ENCODE results near the gene GDPD4. TPM values are rescaled to one million over a fixed set of nuclear protein-coding genes. Genes with fewer than 3 reads are reported as not detected.

Gene GDPD4
- total RNA-seq, 2 experiments from 2014 or later, result not detected

DNA sequence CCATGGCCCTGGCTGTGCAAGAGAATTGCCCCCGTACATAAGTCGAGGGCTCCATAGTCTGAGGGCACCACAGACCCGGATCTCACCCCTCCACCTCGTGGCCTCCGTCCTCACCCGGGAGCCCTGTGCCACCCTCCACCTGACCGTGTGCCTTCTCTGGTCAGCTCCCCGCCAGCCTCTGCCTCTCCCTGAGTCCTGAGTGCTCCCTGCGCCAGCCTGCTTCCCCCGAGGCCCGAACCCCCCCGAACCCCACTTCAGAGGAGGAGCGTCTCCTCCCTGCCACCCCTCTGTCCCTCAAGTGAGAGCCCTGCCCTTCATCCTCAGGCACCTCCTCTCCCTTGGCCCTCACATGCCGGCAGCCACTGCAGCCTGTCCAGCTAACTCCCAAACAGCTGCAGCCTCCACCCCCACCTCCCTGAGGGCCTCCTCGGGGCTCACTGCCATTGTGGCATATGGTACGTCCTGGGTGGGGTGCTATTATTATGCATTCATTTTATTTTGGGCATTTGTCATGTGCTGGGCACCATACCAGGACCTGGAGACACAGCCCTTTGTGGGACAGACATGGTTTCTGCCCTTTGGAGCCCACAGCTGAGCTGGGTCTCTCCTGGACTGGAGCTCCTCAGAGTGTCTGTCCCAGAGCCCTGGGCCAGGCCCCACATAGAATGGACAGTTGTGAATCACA, 106.3 kb downstream of the GDPD4 start:
- no peaks in the 10 kb centered on the region for H3K36me3 Mint-ChIP-seq (ENCODE audit: low read depth)
- DNase-seq, result no peak
- no peak overlapping the region for H3K4me3 Mint-ChIP-seq
- no peaks in the 10 kb centered on the region for H3K27me3 Mint-ChIP-seq
- H3K9me3 Mint-ChIP-seq, result no peaks in the 10 kb centered on the region
- POLR2A ChIA-PET, result no interaction called here
- no peaks in the 10 kb centered on the region for H3K4me1 Mint-ChIP-seq
- no peak overlapping the region for H3K27ac Mint-ChIP-seq
- CTCF ChIA-PET, result interaction anchor here (1.6 to 1.8 kb wide), 2 partner anchors 67 to 68 kb away, joined by 3 to 5 read pairs; partner anchors contain the start of gene MYO7A

DNA sequence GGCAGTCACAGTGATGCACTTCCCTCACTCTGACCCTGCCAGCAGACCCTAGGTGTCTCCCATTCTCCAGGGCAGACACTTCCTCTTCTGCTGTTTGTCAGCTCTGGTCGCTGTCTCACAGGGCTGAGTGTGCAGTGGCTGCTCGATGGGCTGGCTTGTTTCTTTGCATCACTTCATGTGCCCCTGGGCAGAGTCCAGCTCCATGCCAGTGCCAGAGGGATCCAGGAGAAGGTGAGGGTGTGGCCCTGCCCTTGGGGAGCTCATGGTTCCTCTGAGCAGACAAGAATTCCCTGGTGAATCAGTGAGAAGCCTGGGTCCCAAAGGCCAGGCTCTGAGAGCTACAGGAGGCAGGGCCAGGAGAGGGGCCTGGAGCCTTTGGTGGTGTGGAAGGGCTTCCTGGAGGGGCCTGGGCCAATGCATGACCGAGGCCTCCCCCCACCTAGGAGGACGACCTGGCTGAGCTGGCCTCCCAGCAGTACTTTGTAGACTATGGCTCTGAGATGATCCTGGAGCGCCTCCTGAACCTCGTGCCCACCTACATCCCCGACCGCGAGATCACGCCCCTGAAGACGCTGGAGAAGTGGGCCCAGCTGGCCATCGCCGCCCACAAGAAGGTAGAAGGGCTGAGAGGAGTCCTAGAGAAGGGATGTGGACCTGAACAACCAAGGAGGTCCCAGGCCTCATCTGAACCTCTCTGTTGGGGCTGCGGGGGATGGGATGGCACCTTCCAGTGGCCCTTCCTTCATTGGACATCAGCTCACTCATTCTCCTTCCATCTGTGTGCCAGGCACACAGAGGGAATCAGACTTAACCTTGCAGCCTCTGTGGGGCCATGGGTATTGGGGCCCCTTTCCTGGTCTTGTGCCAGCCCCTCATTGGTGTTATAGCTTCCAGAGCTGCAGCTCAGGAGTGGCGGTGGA, 107.3 kb downstream of the GDPD4 start:
- Mint-ChIP-seq H3K27ac (no peak overlapping the region), H3K9me3 (no peaks in the 10 kb centered on the region), H3K27me3 (no peaks in the 10 kb centered on the region), H3K4me3 (no peak overlapping the region), H3K36me3 (ENCODE audit: low read depth) (no peaks in the 10 kb centered on the region), H3K4me1 (no peaks in the 10 kb centered on the region)
- POLR2A ChIA-PET, result no interaction called here
- CTCF ChIA-PET, result interaction anchor here (0.6 to 1.8 kb wide), 3 partner anchors 66 to 268 kb away, joined by 3 to 5 read pairs (median 4); partner anchors contain the start of gene MYO7A
- DNase-seq, result no peak

GRCh38 chr11:77193167-77193566, 108.3 kb downstream of the GDPD4 start:
- POLR2A ChIA-PET, result no interaction called here
- no peak for DNase-seq
- Mint-ChIP-seq H3K27ac (no peak overlapping the region), H3K4me1 (no peaks in the 10 kb centered on the region), H3K36me3 (ENCODE audit: low read depth) (no peaks in the 10 kb centered on the region), H3K9me3 (no peaks in the 10 kb centered on the region), H3K27me3 (no peaks in the 10 kb centered on the region), H3K4me3 (no peak overlapping the region)
- CTCF ChIA-PET, result no interaction called here

DNA sequence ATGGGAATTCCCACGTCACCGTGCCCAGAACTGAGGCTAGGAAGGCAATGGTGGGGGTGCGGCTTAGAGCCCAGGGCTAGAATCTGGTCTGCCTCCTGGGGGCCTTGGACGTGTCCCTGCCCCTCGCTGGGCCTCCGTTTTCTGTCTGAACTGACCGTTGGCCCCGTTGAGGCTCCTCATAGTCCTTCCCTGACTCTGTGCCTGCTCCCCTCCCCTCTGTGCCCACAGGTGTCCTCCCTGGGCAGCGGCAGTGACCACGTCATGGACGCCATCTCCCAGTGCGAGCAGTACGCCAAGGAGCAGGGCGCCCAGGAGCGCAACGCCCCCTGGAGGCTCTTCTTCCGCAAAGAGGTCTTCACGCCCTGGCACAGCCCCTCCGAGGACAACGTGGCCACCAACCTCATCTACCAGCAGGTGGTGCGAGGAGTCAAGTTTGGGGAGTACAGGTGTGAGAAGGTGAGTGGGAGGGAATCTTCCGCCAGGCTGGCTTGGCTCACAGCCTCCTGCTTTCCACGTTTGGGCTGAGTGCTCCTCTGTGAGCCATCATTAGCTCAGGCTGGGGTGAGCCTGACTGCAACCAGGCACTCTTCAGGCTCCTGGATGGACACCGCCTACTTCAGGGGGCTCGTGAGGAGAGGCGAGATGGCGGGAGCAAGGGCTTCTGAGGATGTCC, 109.5 kb downstream of the GDPD4 start:
- POLR2A ChIA-PET, result no interaction called here
- peak; percentile 55 for DNase-seq
- Mint-ChIP-seq H3K27ac (no peak overlapping the region), H3K9me3 (no peaks in the 10 kb centered on the region), H3K4me3 (no peak overlapping the region), H3K4me1 (no peaks in the 10 kb centered on the region), H3K27me3 (no peaks in the 10 kb centered on the region), H3K36me3 (ENCODE audit: low read depth) (no peaks in the 10 kb centered on the region)
- CTCF ChIA-PET, result no interaction called here

GRCh38 chr11:77191429-77191822, 110.1 kb downstream of the GDPD4 start:
- H3K4me3 Mint-ChIP-seq, result no peak overlapping the region
- H3K27me3 Mint-ChIP-seq, result no peaks in the 10 kb centered on the region
- H3K4me1 Mint-ChIP-seq, result no peaks in the 10 kb centered on the region
- POLR2A ChIA-PET, result no interaction called here
- H3K27ac Mint-ChIP-seq, result no peak overlapping the region
- H3K9me3 Mint-ChIP-seq, result no peaks in the 10 kb centered on the region
- CTCF ChIA-PET, result no interaction called here
- no peak for DNase-seq
- no peaks in the 10 kb centered on the region for H3K36me3 Mint-ChIP-seq (ENCODE audit: low read depth)

- Mint-ChIP-seq H3K4me1 (no peaks in the 10 kb centered on the region), H3K4me3 (no peak overlapping the region), H3K36me3 (ENCODE audit: low read depth) (no peaks in the 10 kb centered on the region), H3K27ac (no peak overlapping the region), H3K27me3 (peaks cover under 1% of the 10 kb centered on the region), H3K9me3 (no peaks in the 10 kb centered on the region)
- POLR2A ChIA-PET, result no interaction called here
- CTCF ChIA-PET, result no interaction called here
- no peak for DNase-seq
These were observed 111.0 kb downstream of the GDPD4 start for GRCh38 chr11:77190331-77191075.

GRCh38 chr11:77189588-77190210, 111.8 kb downstream of the GDPD4 start:
- DNase-seq, result no peak
- no peaks in the 10 kb centered on the region for H3K36me3 Mint-ChIP-seq (ENCODE audit: low read depth)
- POLR2A ChIA-PET, result no interaction called here
- H3K27ac Mint-ChIP-seq, result no peak overlapping the region
- CTCF ChIA-PET, result interaction anchor here (1.6 to 4.1 kb wide), 2 partner anchors 62 to 67 kb away, joined by 5 to 32 read pairs; partner anchors contain the start of gene MYO7A
- no peaks in the 10 kb centered on the region for H3K4me1 Mint-ChIP-seq
- no peaks in the 10 kb centered on the region for H3K9me3 Mint-ChIP-seq
- no peak overlapping the region for H3K4me3 Mint-ChIP-seq
- H3K27me3 Mint-ChIP-seq, result peaks cover 4% of the 10 kb centered on the region

- H3K36me3 Mint-ChIP-seq (ENCODE audit: low read depth), result no peaks in the 10 kb centered on the region
- peaks cover 4% of the 10 kb centered on the region for H3K27me3 Mint-ChIP-seq
- CTCF ChIA-PET, result interaction anchor here (0.9 to 4.1 kb wide), 4 partner anchors 49 to 66 kb away, joined by 3 to 32 read pairs (median 5); partner anchors contain the start of gene MYO7A
- DNase-seq, result no peak
- H3K27ac Mint-ChIP-seq, result no peak overlapping the region
- POLR2A ChIA-PET, result no interaction called here
- H3K9me3 Mint-ChIP-seq, result no peaks in the 10 kb centered on the region
- no peaks in the 10 kb centered on the region for H3K4me1 Mint-ChIP-seq
- no peak overlapping the region for H3K4me3 Mint-ChIP-seq
These were observed 112.6 kb downstream of the GDPD4 start for GRCh38 chr11:77188633-77189491.

DNA sequence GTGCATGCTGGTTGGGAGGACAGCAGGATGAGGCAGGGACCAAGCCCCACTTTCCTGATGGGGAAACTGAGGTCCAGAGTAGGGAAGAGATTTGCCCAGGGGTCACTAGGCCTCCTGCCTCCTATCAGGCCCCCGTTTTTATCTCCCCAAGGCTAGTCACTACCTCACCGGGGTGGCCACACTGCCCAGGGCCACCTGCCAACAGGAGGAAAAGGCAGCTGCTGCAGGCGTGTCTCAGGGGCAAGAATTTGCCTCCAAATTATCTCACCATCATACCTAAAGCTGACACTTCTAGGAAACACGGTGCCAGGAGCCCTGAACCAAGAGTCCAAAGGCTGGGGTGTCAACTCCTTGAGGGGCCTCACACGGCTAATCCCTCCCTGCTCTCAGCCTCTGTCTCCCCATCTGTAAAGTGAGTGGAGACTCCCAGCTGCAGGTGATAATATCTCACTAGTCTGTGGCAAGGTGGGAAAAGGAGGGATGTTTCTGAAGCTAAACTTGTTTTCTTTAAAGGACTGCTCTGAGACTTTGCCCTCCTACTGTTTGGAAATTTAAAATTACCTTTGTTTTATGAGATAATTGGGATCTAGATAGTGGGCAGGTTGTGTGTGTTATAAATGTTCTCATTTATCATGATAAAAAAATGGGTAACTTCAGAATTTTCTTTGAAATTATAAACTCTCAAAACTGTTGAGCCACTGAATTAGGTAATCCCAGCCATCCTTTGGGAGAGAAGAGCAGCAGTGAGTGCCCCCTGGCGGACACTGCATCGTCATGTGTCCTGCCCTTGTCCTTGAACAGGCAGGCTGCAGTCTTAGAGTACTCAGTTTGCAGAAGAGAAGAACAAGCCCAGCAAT, 113.5 kb downstream of the GDPD4 start:
- no peaks in the 10 kb centered on the region for H3K36me3 Mint-ChIP-seq (ENCODE audit: low read depth)
- H3K9me3 Mint-ChIP-seq, result no peaks in the 10 kb centered on the region
- DNase-seq, result peak; percentile 75

DNA sequence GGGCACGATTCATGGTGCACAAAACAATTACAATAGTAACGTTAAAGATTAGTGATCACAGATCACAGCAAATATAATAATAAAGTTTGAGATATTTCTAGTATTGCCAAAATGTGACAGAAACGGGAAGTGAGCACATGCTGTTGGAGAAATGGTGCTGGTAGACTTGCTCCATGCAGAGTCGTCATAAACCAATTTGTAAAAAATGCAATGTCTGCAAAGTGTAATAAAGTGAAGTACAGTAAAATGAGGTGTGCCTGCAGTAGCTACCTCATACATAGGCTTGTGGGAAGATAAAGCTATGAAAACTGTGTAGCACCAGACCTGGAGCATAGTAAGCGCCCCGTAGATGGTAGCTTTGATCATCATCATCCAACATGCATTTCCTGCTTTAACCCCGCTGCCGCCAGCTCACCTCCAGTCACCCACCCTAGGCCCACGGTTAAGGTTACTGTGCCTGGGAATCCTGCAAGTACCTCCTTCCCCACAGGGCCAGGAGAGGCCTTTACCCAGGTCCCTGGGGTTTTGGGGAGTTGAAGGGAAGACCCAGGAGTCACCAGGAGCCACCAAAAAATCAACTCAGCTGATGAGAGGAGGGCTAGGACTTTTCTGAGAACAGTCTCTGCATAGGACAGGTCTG, 114.3 kb downstream of the GDPD4 start:
- Mint-ChIP-seq H3K9me3 (no peaks in the 10 kb centered on the region), H3K36me3 (ENCODE audit: low read depth) (no peaks in the 10 kb centered on the region), H3K4me3 (no peak overlapping the region), H3K4me1 (no peaks in the 10 kb centered on the region), H3K27me3 (peaks cover 4% of the 10 kb centered on the region), H3K27ac (no peak overlapping the region)
- DNase-seq, result no peak
- CTCF ChIA-PET, result interaction anchor here (0.8 to 4.1 kb wide), 9 partner anchors 11 to 320 kb away, joined by 3 to 32 read pairs (median 3); partner anchors contain the start of gene MYO7A
- POLR2A ChIA-PET, result no interaction called here

More for the DNA sequence above, 113.5 kb downstream of the GDPD4 start:
- H3K27me3 Mint-ChIP-seq, result peaks cover 4% of the 10 kb centered on the region
- H3K27ac Mint-ChIP-seq, result no peak overlapping the region
- no peaks in the 10 kb centered on the region for H3K4me1 Mint-ChIP-seq
- no peak overlapping the region for H3K4me3 Mint-ChIP-seq
- ChIA-PET POLR2A (no interaction called here), CTCF (interaction anchor here (0.8 to 4.1 kb wide), 9 partner anchors 12 to 320 kb away, joined by 3 to 32 read pairs (median 4); partner anchors contain the start of gene MYO7A)
